ENCODE measurements around the gene CDKAL1.

- TF ChIP-seq, protein P1, sequence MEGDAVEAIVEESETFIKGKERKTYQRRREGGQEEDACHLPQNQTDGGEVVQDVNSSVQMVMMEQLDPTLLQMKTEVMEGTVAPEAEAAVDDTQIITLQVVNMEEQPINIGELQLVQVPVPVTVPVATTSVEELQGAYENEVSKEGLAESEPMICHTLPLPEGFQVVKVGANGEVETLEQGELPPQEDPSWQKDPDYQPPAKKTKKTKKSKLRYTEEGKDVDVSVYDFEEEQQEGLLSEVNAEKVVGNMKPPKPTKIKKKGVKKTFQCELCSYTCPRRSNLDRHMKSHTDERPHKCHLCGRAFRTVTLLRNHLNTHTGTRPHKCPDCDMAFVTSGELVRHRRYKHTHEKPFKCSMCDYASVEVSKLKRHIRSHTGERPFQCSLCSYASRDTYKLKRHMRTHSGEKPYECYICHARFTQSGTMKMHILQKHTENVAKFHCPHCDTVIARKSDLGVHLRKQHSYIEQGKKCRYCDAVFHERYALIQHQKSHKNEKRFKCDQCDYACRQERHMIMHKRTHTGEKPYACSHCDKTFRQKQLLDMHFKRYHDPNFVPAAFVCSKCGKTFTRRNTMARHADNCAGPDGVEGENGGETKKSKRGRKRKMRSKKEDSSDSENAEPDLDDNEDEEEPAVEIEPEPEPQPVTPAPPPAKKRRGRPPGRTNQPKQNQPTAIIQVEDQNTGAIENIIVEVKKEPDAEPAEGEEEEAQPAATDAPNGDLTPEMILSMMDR (IDR thresholded peaks at IDR 0.05), result no peak
- TF ChIP-seq POLR2A (IDR thresholded peaks at IDR 0.05) (no peak), EP300 (IDR thresholded peaks at IDR 0.05) (no peak)
Measured at GRCh38 chr6:21070620-21071019, 536.4 kb downstream of the CDKAL1 start.

Measured in tibial nerve (tissue), 4 donors.